Uterus (tissue), 2 donors: ENCODE measurements around the gene TMEM94.

Experiments
- CTCF ChIP-seq, 4 experiments: fragments of 200-600 bp in 2 of 4; fragments of 450-650 bp in 2 of 4; sonication (generic) in 2 of 4; IDR thresholded peaks; one replicate each; pipeline ENCODE4 v1.5.1; 2016 to 2019; ENCODE audit warnings: antibody characterized with exemption in 4 of 4, mild to moderate bottlenecking in 2 of 4, moderate library complexity in 1 of 4
- POLR2A ChIP-seq, 2 donors: fragments of 450-650 bp; IDR thresholded peaks; one replicate each; pipeline ENCODE4 v1.6.1; 2016; ENCODE audit warnings: antibody characterized with exemption in 2 of 2, mild to moderate bottlenecking in 1 of 2, moderate library complexity in 1 of 2

GRCh38 chr17:75523647-75524046 is 67.2 kb downstream of the TMEM94 start:
- no peak for TF ChIP-seq CTCF (IDR thresholded peaks at IDR 0.05)
- TF ChIP-seq POLR2A (IDR thresholded peaks at IDR 0.05), result no peak
